Measurements from ENCODE around the gene ARID5B. TPM values are rescaled to one million over a fixed set of nuclear protein-coding genes. Genes with fewer than 3 reads are reported as not detected.

ARID5B gene
- total and polyA plus RNA-seq, 2 donors (not counting 3 experiments of a cell fraction or from before 2014, with no cell fraction given): 5.6 to 8.9 TPM

DNA sequence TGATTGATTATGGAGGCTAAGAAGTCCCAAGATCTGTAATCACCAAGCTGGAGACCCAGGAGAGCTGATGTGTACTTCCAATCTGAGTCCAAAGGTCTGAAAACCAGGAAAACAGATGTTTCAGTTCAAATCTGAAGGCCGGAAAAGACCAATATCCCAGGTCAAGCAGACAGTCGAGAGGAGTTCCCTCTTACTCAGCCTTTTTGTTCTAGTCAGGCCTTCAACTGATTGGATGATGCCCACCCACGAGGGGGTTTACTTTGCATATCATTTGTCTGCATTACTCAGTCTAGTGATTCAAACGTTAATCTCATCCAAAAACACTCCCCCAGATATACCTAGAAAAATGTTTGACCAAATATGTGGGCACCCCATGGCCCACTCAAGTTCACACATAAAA lies 7.4 kb upstream of the ARID5B start:
- H3K4me2 ChIP-seq (ENCODE audit: insufficient read depth, low read length): no peak overlapping the region
- H3K9me1 ChIP-seq (replicated peaks; ENCODE audit: control insufficient read depth, extremely low read depth, insufficient read depth, low read length): no peaks in the 10 kb centered on the region
- DNase-seq (ENCODE audit: low read depth, low spot score): no peak
- H3K27me3 ChIP-seq (ENCODE audit: control insufficient read depth in 2 of 2, insufficient read depth in 2 of 2, low read length in 2 of 2): no peaks in the 10 kb centered on the region
- dilution Hi-C loops (cut with MboI; ENCODE audit: extremely low pct_ligation_motif_present, low sequenced_read_pairs): no loop called here
- no peak for TF ChIP-seq EZH2 (IDR thresholded peaks at IDR 0.05; ENCODE audit: borderline replicate concordance, low read depth, low read length, severe bottlenecking)
- TF ChIP-seq, protein P1, sequence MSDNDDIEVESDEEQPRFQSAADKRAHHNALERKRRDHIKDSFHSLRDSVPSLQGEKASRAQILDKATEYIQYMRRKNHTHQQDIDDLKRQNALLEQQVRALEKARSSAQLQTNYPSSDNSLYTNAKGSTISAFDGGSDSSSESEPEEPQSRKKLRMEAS (IDR thresholded peaks at IDR 0.05; ENCODE audit: insufficient read depth, insufficient read length): no peak
- TF ChIP-seq POLR2AphosphoS5 (IDR thresholded peaks at IDR 0.05; ENCODE audit: insufficient read depth, low read depth, low read length): no peak
- no peak for TF ChIP-seq POLR2A (IDR thresholded peaks at IDR 0.05; ENCODE audit: low read depth, low read length)
- TF ChIP-seq FOS (IDR thresholded peaks at IDR 0.05; ENCODE audit: borderline replicate concordance, insufficient read depth, low read length): no peak
- no peak for TF ChIP-seq GATA2 (IDR thresholded peaks at IDR 0.05; ENCODE audit: insufficient read depth, insufficient read length, low read depth, low read length)
- TF ChIP-seq, protein P2, sequence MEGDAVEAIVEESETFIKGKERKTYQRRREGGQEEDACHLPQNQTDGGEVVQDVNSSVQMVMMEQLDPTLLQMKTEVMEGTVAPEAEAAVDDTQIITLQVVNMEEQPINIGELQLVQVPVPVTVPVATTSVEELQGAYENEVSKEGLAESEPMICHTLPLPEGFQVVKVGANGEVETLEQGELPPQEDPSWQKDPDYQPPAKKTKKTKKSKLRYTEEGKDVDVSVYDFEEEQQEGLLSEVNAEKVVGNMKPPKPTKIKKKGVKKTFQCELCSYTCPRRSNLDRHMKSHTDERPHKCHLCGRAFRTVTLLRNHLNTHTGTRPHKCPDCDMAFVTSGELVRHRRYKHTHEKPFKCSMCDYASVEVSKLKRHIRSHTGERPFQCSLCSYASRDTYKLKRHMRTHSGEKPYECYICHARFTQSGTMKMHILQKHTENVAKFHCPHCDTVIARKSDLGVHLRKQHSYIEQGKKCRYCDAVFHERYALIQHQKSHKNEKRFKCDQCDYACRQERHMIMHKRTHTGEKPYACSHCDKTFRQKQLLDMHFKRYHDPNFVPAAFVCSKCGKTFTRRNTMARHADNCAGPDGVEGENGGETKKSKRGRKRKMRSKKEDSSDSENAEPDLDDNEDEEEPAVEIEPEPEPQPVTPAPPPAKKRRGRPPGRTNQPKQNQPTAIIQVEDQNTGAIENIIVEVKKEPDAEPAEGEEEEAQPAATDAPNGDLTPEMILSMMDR (IDR thresholded peaks at IDR 0.05; ENCODE audit: extremely low read depth in 1 of 2, insufficient read depth in 1 of 2, low read depth in 1 of 2, low read length in 2 of 2): no peak
- no peak for TF ChIP-seq MYC (IDR thresholded peaks at IDR 0.05; ENCODE audit: low read depth, low read length)
- no peak for TF ChIP-seq JUN (IDR thresholded peaks at IDR 0.05; ENCODE audit: borderline replicate concordance, insufficient read depth, insufficient read length, low read depth)
- no peak for FAIRE-seq
- no TSS peak for BruUV-seq (replicated peaks)
- H3K4me3 ChIP-seq (replicated peaks in 1 of 3; ENCODE audit: insufficient read depth in 1 of 3, low read depth in 1 of 3, low read length in 3 of 3): no peak overlapping the region
- no peaks in the 10 kb centered on the region for H3K36me3 ChIP-seq (ENCODE audit: control insufficient read depth in 2 of 2, extremely low read depth in 1 of 2, insufficient read depth in 2 of 2, low read length in 2 of 2)
- H3K27ac ChIP-seq (ENCODE audit: insufficient read depth, low read depth, low read length): no peak overlapping the region
- no peak overlapping the region for H3K9ac ChIP-seq (replicated peaks; ENCODE audit: extremely low read depth, insufficient read depth, low read length)
- no peak overlapping the region for H2AFZ ChIP-seq (ENCODE audit: low read depth, low read length)
- H3K79me2 ChIP-seq (ENCODE audit: control insufficient read depth, insufficient read depth, low read length): no peaks in the 10 kb centered on the region
- ChIA-PET CTCF (interaction anchor here (0.6 to 1.3 kb wide), 2 partner anchors 21 to 1690 kb away, joined by 3 to 4 read pairs; no protein-coding TSS in a partner anchor), POLR2A (interaction anchor here (0.7 kb wide), 1 partner anchor 37 kb away, joined by 5 read pairs; no protein-coding TSS in a partner anchor)
- intact Hi-C loops (cut with micrococcal nuclease): no loop called here
- H3K9me3 ChIP-seq (replicated peaks; ENCODE audit: control insufficient read depth, insufficient read depth, low read length): no peaks in the 10 kb centered on the region
- H3K4me1 ChIP-seq (ENCODE audit: control insufficient read depth, extremely low read depth, insufficient read depth, low read length): peaks cover 20% of the 10 kb centered on the region
- no peaks in the 10 kb centered on the region for H4K20me1 ChIP-seq (replicated peaks; ENCODE audit: control insufficient read depth, extremely low read depth, insufficient read depth, low read length)

All from endothelial cell of umbilical vein (primary cell).